B cell (primary cell): ENCODE results near the gene RAI1. TPM values are rescaled to one million over a fixed set of nuclear protein-coding genes. Genes with fewer than 3 reads are reported as not detected.

Experiments used
- ATAC-seq: fragments of 200-7000 bp; cut with Tn5 transposase; one replicate; pipeline ENCODE4 v1.10.0; 2021; ENCODE audit warnings: low read depth, mild to moderate bottlenecking, moderate number of reproducible peaks, moderate library complexity
- CTCF ChIA-PET: fragments of 350-600 bp; sonication (Branson Sonifier 250); formaldehyde crosslinking; loops from one replicate; lab custom pipeline; 2021; ENCODE audit warnings: antibody characterized with exemption, inconsistent platforms; lab: Charles Lee
- POLR2A ChIA-PET: fragments of 350-600 bp; sonication (Branson Sonifier 250); formaldehyde crosslinking; loops from one replicate; lab custom pipeline; 2021; ENCODE audit warnings: antibody characterized with exemption; lab: Charles Lee
- DNase-seq: peaks from one replicate; pipeline ENCODE4 v3.0.0; 2013
- H2AFZ ChIP-seq: 2 replicates; pipeline ENCODE4 v1.6.1; 2012; ENCODE audit warnings: mild to moderate bottlenecking, low read depth, low read length; ENCODE audit not compliant: insufficient read depth, poor library complexity, severe bottlenecking
- H3K27ac ChIP-seq, 2 donors: 1 replicate in 1 of 2; 2 replicates in 1 of 2; pipeline ENCODE4 v1.5.1; 2012 to 2013; ENCODE audit warnings: low read length in 2 of 2, mild to moderate bottlenecking in 2 of 2, moderate library complexity in 1 of 2
- H3K27me3 ChIP-seq, 4 experiments: fragments of 200-600 bp in 1 of 4; sonication (generic) in 1 of 4; replicated peaks in 1 of 4; 1 replicate in 2 of 4; 2 replicates in 2 of 4; pipeline versions ENCODE4 v1.6.1 to v1.7.0; 2013 to 2016; ENCODE audit warnings: low read length in 3 of 4, mild to moderate bottlenecking in 2 of 4, mixed read lengths in 1 of 4, moderate library complexity in 1 of 4; ENCODE audit not compliant: insufficient read depth in 4 of 4, control insufficient read depth in 3 of 4; ENCODE audit errors: control extremely low read depth in 1 of 4
- H3K36me3 ChIP-seq, 2 experiments: replicated peaks in 1 of 2; 1 replicate in 1 of 2; 2 replicates in 1 of 2; pipeline versions ENCODE4 v1.6.1 to v1.7.1; 2013; ENCODE audit warnings: low read length in 1 of 2; ENCODE audit not compliant: insufficient read depth in 2 of 2, control insufficient read depth in 1 of 2; ENCODE audit errors: control extremely low read depth in 1 of 2, extremely low read depth in 1 of 2
- H3K4me1 ChIP-seq, 2 donors: fragments of 200-600 bp in 1 of 2; sonication (generic) in 1 of 2; 1 replicate in 1 of 2; 2 replicates in 1 of 2; pipeline versions ENCODE4 v1.5.1 to v1.6.1; 2013 to 2017; ENCODE audit warnings: low read length in 2 of 2; ENCODE audit not compliant: control insufficient read depth in 2 of 2, insufficient read depth in 2 of 2
- H3K4me2 ChIP-seq: replicated peaks from 2 replicates; pipeline ENCODE3; 2012; ENCODE audit warnings: mild to moderate bottlenecking, low read depth, low read length; ENCODE audit not compliant: poor library complexity, severe bottlenecking
- H3K4me3 ChIP-seq, 5 experiments: fragments of 200-600 bp in 1 of 5; sonication (generic) in 1 of 5; 1 replicate in 3 of 5; 2 replicates in 2 of 5; pipeline versions ENCODE4 v1.5.1 to v1.7.0; 2011 to 2016; ENCODE audit warnings: low read length in 4 of 5, mild to moderate bottlenecking in 4 of 5, low read depth in 2 of 5, control low read depth in 1 of 5, moderate library complexity in 1 of 5; ENCODE audit not compliant: insufficient read depth in 1 of 5; ENCODE audit errors: control extremely low read depth in 1 of 5, extremely low read depth in 1 of 5
- H3K79me2 ChIP-seq: fragments of 200-600 bp; sonication (generic); one replicate; pipeline ENCODE4 v1.6.0; 2016; ENCODE audit warnings: low read length; ENCODE audit not compliant: control insufficient read depth, insufficient read depth
- H3K9ac ChIP-seq: fragments of 200-600 bp; sonication (generic); 2 replicates; pipeline ENCODE4 v1.6.1; 2017; ENCODE audit warnings: mild to moderate bottlenecking, low read length, moderate library complexity
- H3K9me3 ChIP-seq, 3 donors: one replicate each; pipeline versions ENCODE4 v1.6.1 to v1.7.1; 2013; ENCODE audit warnings: low read length in 2 of 3; ENCODE audit not compliant: control insufficient read depth in 2 of 3, insufficient read depth in 1 of 3; ENCODE audit errors: control extremely low read depth in 1 of 3
- H4K20me1 ChIP-seq: 2 replicates; pipeline ENCODE4 v1.6.0; 2012; ENCODE audit warnings: mild to moderate bottlenecking, low read length; ENCODE audit not compliant: insufficient read depth, control insufficient read depth, poor library complexity, severe bottlenecking
- H3K27ac Mint-ChIP-seq: one replicate; pipeline ENCODE4 v1.8.0; 2021; ENCODE audit warnings: mixed read lengths
- H3K27me3 Mint-ChIP-seq: one replicate; pipeline ENCODE4 v1.8.0; 2021; ENCODE audit warnings: mixed read lengths
- H3K4me1 Mint-ChIP-seq: one replicate; pipeline ENCODE4 v1.8.0; 2021; ENCODE audit warnings: mixed read lengths
- H3K4me3 Mint-ChIP-seq: one replicate; pipeline ENCODE4 v1.8.0; 2021; ENCODE audit warnings: mixed read lengths
- H3K9me3 Mint-ChIP-seq: one replicate; pipeline ENCODE4 v1.8.0; 2022; ENCODE audit warnings: mixed read lengths; ENCODE audit not compliant: insufficient read depth
- EZH2 ChIP-seq: IDR thresholded peaks from 2 replicates; pipeline ENCODE4 v1.6.1; 2012; ENCODE audit warnings: borderline replicate concordance, low read depth, mild to moderate bottlenecking, moderate library complexity, low read length; ENCODE audit not compliant: insufficient read depth, poor library complexity, severe bottlenecking
- WGBS: methylation state at CpG from one replicate; pipeline ENCODE4 v1.1.5; 2013; ENCODE audit warnings: missing lambda C conversion rate; ENCODE audit not compliant: insufficient coverage; 5-methylcytosine and 5-hydroxymethylcytosine counted together
- intact Hi-C: fragments of 100-400 bp; cut with micrococcal nuclease; formaldehyde crosslinking; loops from one replicate; pipeline ENCODE4 v1.10.0; 2022
- polyA plus RNA-seq: library from polyadenylated mRNA; depleted of rRNA; stranded (reverse); fragments of >200 nt; gene quantifications from 2 replicates; pipeline ENCODE4 v1.2.3, GENCODE V29; 2012
- total RNA-seq, 2 donors: library from RNA; stranded (reverse); fragments of 120-200 nt in 1 of 2; gene quantifications; 1 replicate in 1 of 2; 2 replicates in 1 of 2; pipeline versions ENCODE4 v1.2.3 to v1.2.4, GENCODE V29; 2013 to 2022
- TF ChIP-seq, protein P1 (sequence below): fragments of 200-600 bp; IDR thresholded peaks from one replicate; pipeline ENCODE4 v1.8.0; 2022; ENCODE audit warnings: antibody characterized with exemption, mild to moderate bottlenecking

The RAI1 gene
- total and polyA plus RNA-seq, 2 donors (not counting 1 experiment from before 2014, with no cell fraction given): 4.7 to 34.0 TPM

DNA sequence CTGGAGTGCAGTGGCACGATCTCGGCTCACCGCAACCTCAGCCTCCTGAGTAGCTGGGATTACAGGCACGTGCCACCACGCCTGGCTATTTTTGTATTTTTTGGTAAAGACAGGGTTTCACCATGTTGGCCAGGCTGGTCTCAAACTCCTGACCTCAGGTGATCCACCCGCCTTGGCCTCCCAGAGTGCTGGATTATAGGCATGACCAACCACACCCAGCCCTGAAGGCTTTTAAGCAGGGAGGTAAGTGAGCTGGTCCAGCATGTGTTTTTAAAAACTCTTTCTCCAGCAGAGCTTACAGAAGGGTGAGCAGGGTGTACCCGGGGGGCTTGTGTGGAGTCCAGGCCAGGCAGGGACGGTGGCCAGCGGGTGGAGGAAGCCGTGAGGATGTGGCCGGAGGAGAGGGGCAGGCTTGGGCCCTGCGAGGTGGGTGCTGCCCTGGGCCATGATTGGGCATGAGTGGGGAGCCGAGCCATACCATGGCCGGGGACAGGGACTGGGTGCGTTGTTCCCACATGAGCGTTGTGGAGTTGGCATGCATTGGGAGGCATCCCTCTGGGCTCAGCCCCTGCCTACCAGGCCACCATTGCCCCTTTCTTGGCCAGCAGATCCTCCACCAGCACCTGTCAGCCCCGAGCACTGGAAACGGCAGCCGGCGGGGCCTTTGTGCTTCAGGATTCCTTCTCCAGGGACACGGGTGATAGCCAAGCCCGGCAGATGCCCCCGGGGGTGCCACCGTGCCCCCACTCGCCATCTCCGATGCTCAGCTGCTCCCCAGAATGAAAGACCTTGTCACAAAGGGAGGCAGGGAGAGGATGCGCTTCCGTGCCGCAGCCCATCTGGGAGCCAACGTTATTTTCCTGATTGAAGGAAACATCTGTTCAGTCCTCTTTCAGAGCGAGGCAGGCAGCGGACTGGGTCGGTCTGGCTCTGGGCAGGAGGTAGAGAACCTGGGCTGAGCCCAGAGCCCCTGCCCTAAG, 64.5 kb downstream of the RAI1 start:
- no peaks in the 10 kb centered on the region for H3K27me3 Mint-ChIP-seq
- Histone ChIP-seq H3K9me3 (peaks cover 0 to 6% (median 0%) of the 10 kb centered on the region in 3 donors), H3K4me2 (no peak overlapping the region), H3K4me1 (peaks cover 26 to 29% of the 10 kb centered on the region in 2 donors), H4K20me1 (no peaks in the 10 kb centered on the region), H3K27ac (no peak overlapping the region), H2AFZ (no peak overlapping the region), H3K27me3 (no peaks in the 10 kb centered on the region), H3K36me3 (no peaks in the 10 kb centered on the region), H3K9ac (no peak overlapping the region), H3K4me3 (no peak overlapping the region), H3K79me2 (peaks cover 19% of the 10 kb centered on the region)
- no peak for TF ChIP-seq EZH2
- TF ChIP-seq, protein P1, sequence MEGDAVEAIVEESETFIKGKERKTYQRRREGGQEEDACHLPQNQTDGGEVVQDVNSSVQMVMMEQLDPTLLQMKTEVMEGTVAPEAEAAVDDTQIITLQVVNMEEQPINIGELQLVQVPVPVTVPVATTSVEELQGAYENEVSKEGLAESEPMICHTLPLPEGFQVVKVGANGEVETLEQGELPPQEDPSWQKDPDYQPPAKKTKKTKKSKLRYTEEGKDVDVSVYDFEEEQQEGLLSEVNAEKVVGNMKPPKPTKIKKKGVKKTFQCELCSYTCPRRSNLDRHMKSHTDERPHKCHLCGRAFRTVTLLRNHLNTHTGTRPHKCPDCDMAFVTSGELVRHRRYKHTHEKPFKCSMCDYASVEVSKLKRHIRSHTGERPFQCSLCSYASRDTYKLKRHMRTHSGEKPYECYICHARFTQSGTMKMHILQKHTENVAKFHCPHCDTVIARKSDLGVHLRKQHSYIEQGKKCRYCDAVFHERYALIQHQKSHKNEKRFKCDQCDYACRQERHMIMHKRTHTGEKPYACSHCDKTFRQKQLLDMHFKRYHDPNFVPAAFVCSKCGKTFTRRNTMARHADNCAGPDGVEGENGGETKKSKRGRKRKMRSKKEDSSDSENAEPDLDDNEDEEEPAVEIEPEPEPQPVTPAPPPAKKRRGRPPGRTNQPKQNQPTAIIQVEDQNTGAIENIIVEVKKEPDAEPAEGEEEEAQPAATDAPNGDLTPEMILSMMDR: no peak
- WGBS: 75% methylated on average over 30 of the region's 33 CpGs
- H3K9me3 Mint-ChIP-seq: no peaks in the 10 kb centered on the region
- ATAC-seq (no peak), DNase-seq (no peak)
- no peak overlapping the region for H3K27ac Mint-ChIP-seq
- H3K4me1 Mint-ChIP-seq: peaks cover 33% of the 10 kb centered on the region
- ChIA-PET POLR2A (no interaction called here), CTCF (interaction anchor here (0.6 kb wide), 1 partner anchor 9 kb away, joined by 3 read pairs; no protein-coding TSS in a partner anchor)
- no peak overlapping the region for H3K4me3 Mint-ChIP-seq
- intact Hi-C loops: no loop called here

GRCh38 chr17:17748179-17748578, 66.9 kb downstream of the RAI1 start:
- Mint-ChIP-seq H3K9me3 (no peaks in the 10 kb centered on the region), H3K27me3 (no peaks in the 10 kb centered on the region), H3K4me1 (peaks cover 52% of the 10 kb centered on the region), H3K27ac (peak overlapping the region; percentile 94), H3K4me3 (peak overlapping the region; percentile 92)
- H3K27me3 ChIP-seq: no peaks in the 10 kb centered on the region
- no peak for TF ChIP-seq EZH2
- TF ChIP-seq, protein P1: peak; percentile 20
- no peak overlapping the region for H3K9ac ChIP-seq
- peak; percentile 40 for DNase-seq
- intact Hi-C loops: no loop called here
- H3K9me3 ChIP-seq: peaks cover 0 to 9% (median 0%) of the 10 kb centered on the region in 3 donors
- H2AFZ ChIP-seq: no peak overlapping the region
- no peaks in the 10 kb centered on the region for H3K36me3 ChIP-seq
- H4K20me1 ChIP-seq: no peaks in the 10 kb centered on the region
- POLR2A ChIA-PET: interaction anchor here (0.5 kb wide), 1 partner anchor 18 kb away, joined by 4 read pairs; no protein-coding TSS in a partner anchor
- H3K4me1 ChIP-seq: peaks cover 45 to 49% of the 10 kb centered on the region in 2 donors
- peak overlapping the region in 1 of 5 experiments; percentile 68 for H3K4me3 ChIP-seq
- H3K79me2 ChIP-seq: peaks cover 31% of the 10 kb centered on the region
- CTCF ChIA-PET: interaction anchor here (0.8 to 2.2 kb wide), 3 partner anchors 8 to 11 kb away, joined by 3 to 6 read pairs (median 3); no protein-coding TSS in a partner anchor
- peak overlapping the region; percentile 81 for H3K4me2 ChIP-seq
- ATAC-seq: no peak
- H3K27ac ChIP-seq: peak overlapping the region; percentile 56 to 77
- WGBS: no CpG with 5 or more reads among the region's 3 CpGs
